HG03520 (cell line): Measurements from ENCODE around the gene MRPL16.

Experiments used
- ATAC-seq: cut with Tn5 transposase; IDR thresholded peaks from one replicate; pipeline ENCODE4 v1.9.1; 2021; ENCODE audit warnings: mild to moderate bottlenecking, moderate library complexity; ENCODE audit not compliant: unreplicated experiment

MRPL16 gene

GRCh38 chr11:59773083-59773440 lies 37.5 kb downstream of the MRPL16 start:
- no peak for ATAC-seq

- no peak for ATAC-seq
Measured at GRCh38 chr11:59771605-59772004, 39.0 kb downstream of the MRPL16 start.

- no peak for ATAC-seq
Measured at GRCh38 chr11:59770869-59771268, 39.7 kb downstream of the MRPL16 start.

- no peak for ATAC-seq
Measured at GRCh38 chr11:59770319-59770718, 40.3 kb downstream of the MRPL16 start.

GRCh38 chr11:59769828-59770227 lies 40.8 kb downstream of the MRPL16 start:
- no peak for ATAC-seq

GRCh38 chr11:59769111-59769510 lies 41.5 kb downstream of the MRPL16 start:
- no peak for ATAC-seq

- ATAC-seq: no peak
Measured at GRCh38 chr11:59767225-59767611, 43.4 kb downstream of the MRPL16 start.

GRCh38 chr11:59766542-59767224 lies 43.9 kb downstream of the MRPL16 start:
- ATAC-seq: no peak

GRCh38 chr11:59765068-59765735 lies 45.4 kb downstream of the MRPL16 start:
- ATAC-seq: no peak

GRCh38 chr11:59761993-59762392 lies 48.6 kb downstream of the MRPL16 start:
- ATAC-seq: no peak

GRCh38 chr11:59760771-59761170 lies 49.8 kb downstream of the MRPL16 start:
- ATAC-seq: no peak

GRCh38 chr11:59759900-59760299 lies 50.7 kb downstream of the MRPL16 start:
- ATAC-seq: no peak

GRCh38 chr11:59758401-59759037 lies 52.1 kb downstream of the MRPL16 start:
- no peak for ATAC-seq

GRCh38 chr11:59756845-59757244 lies 53.7 kb downstream of the MRPL16 start:
- ATAC-seq: peak; percentile 40

- ATAC-seq: no peak
Measured at GRCh38 chr11:59756558-59756840, 54.1 kb downstream of the MRPL16 start.
